Esophagus muscularis mucosa (tissue), 4 donors: Measurements from ENCODE around the gene ZNF841.

ENCODE experiments used
- EP300 ChIP-seq: sonication (generic); formaldehyde crosslinking; IDR thresholded peaks from one replicate; pipeline ENCODE4 v1.6.1; 2017; ENCODE audit warnings: antibody characterized with exemption
- POLR2A ChIP-seq: fragments of 450-650 bp; IDR thresholded peaks from one replicate; pipeline ENCODE4 v1.6.1; 2017; ENCODE audit warnings: antibody characterized with exemption, moderate library complexity, mild to moderate bottlenecking, low read depth
- POLR2AphosphoS5 ChIP-seq, 2 donors: sonication (generic); formaldehyde crosslinking; IDR thresholded peaks; one replicate each; pipeline ENCODE4 v1.6.1; 2017; ENCODE audit warnings: antibody characterized with exemption in 2 of 2
- TF ChIP-seq, protein P1 (sequence below), 3 experiments: fragments of 200-600 bp in 2 of 3; fragments of 450-650 bp in 1 of 3; sonication (generic) in 2 of 3; IDR thresholded peaks; one replicate each; pipeline ENCODE4 v1.5.1; 2017 to 2019; ENCODE audit warnings: antibody characterized with exemption in 3 of 3, mild to moderate bottlenecking in 2 of 3, moderate library complexity in 1 of 3

- TF ChIP-seq, protein P1, sequence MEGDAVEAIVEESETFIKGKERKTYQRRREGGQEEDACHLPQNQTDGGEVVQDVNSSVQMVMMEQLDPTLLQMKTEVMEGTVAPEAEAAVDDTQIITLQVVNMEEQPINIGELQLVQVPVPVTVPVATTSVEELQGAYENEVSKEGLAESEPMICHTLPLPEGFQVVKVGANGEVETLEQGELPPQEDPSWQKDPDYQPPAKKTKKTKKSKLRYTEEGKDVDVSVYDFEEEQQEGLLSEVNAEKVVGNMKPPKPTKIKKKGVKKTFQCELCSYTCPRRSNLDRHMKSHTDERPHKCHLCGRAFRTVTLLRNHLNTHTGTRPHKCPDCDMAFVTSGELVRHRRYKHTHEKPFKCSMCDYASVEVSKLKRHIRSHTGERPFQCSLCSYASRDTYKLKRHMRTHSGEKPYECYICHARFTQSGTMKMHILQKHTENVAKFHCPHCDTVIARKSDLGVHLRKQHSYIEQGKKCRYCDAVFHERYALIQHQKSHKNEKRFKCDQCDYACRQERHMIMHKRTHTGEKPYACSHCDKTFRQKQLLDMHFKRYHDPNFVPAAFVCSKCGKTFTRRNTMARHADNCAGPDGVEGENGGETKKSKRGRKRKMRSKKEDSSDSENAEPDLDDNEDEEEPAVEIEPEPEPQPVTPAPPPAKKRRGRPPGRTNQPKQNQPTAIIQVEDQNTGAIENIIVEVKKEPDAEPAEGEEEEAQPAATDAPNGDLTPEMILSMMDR (IDR thresholded peaks at IDR 0.05): no peak
- TF ChIP-seq POLR2A (no peak), POLR2AphosphoS5 (IDR thresholded peaks at IDR 0.05) (no peak), EP300 (no peak)
Measured at GRCh38 chr19:52094526-52095130, 937 bp downstream of the ZNF841 start.
